B cell (primary cell): ENCODE data around the gene IGSF22.
"Not testable (repeated sequence)": the region's sequence is repeated elsewhere in the genome, so short reads cannot be mapped to it uniquely, and the experiment has no call there.

Experiments used
- CTCF ChIP-seq: fragments of 200-600 bp; IDR thresholded peaks from one replicate; pipeline ENCODE4 v1.8.0; 2022; ENCODE audit warnings: antibody characterized with exemption, mild to moderate bottlenecking
- EZH2 ChIP-seq: IDR thresholded peaks from 2 replicates; pipeline ENCODE4 v1.6.1; 2012; ENCODE audit warnings: borderline replicate concordance, low read depth, mild to moderate bottlenecking, moderate library complexity, low read length; ENCODE audit not compliant: insufficient read depth, poor library complexity, severe bottlenecking

DNA sequence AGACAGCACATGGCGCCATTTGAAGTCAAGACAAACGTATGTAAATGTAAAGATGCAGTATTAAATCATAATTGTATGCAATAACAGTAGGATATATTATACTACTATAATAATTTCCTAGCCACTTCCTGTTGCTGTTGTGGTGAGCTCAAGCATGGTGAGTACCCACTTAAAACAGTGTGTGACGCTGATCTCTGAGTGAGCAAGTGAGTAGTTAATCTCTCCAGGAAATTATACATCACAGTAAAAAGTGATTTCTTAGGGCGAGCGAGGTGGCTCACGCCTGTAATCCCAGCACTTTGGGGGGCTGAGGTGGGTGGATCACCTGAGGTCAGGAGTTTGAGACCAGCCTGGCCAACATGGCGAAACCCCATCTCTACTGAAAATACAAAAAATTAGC, 53.8 kb downstream of the IGSF22 start:
- TF ChIP-seq CTCF, EZH2: not testable (repeated sequence)
